Measurements from ENCODE around the gene NBPF3. TPM values are rescaled to one million over a fixed set of nuclear protein-coding genes. Genes with fewer than 3 reads are reported as not detected.
A peak's percentile ranks its signal among the peaks of the same experiment; 100 is the strongest.
"Not testable (repeated sequence)": the region's sequence is repeated elsewhere in the genome, so short reads cannot be mapped to it uniquely, and the experiment has no call there.

NBPF3 gene
- total RNA-seq, 1 donor from 2014 or later, result 19.4 TPM

- Mint-ChIP-seq H3K4me3 (ENCODE audit: low read depth) (no peak overlapping the region), H3K4me1 (ENCODE audit: low read depth) (peaks cover 5% of the 10 kb centered on the region), H3K27ac (no peak overlapping the region), H3K9me3 (ENCODE audit: low read depth) (no peaks in the 10 kb centered on the region), H3K36me3 (ENCODE audit: insufficient read depth) (peaks cover 18% of the 10 kb centered on the region), H3K27me3 (no peaks in the 10 kb centered on the region)
- no peak for TF ChIP-seq CTCF (IDR thresholded peaks at IDR 0.05; ENCODE audit: unreplicated experiment)
- DNase-seq (ENCODE audit: low spot score, unreplicated experiment), result no peak
These were observed 29.6 kb downstream of the NBPF3 start for GRCh38 chr1:21469581-21469980.

GRCh38 chr1:21472861-21473260, 32.9 kb downstream of the NBPF3 start:
- Mint-ChIP-seq H3K27ac (no peak overlapping the region), H3K4me1 (ENCODE audit: low read depth) (peaks cover 7% of the 10 kb centered on the region), H3K36me3 (ENCODE audit: insufficient read depth) (peaks cover 21% of the 10 kb centered on the region), H3K27me3 (no peaks in the 10 kb centered on the region), H3K4me3 (ENCODE audit: low read depth) (no peak overlapping the region), H3K9me3 (ENCODE audit: low read depth) (no peaks in the 10 kb centered on the region)
- DNase-seq (ENCODE audit: low spot score, unreplicated experiment), result no peak
- no peak for TF ChIP-seq CTCF (IDR thresholded peaks at IDR 0.05; ENCODE audit: unreplicated experiment)

GRCh38 chr1:21478356-21478755, 38.4 kb downstream of the NBPF3 start:
- peaks cover 4% of the 10 kb centered on the region for H3K27me3 Mint-ChIP-seq
- H3K4me3 Mint-ChIP-seq (ENCODE audit: low read depth), result no peak overlapping the region
- no peaks in the 10 kb centered on the region for H3K9me3 Mint-ChIP-seq (ENCODE audit: low read depth)
- H3K4me1 Mint-ChIP-seq (ENCODE audit: low read depth), result peaks cover 4% of the 10 kb centered on the region
- H3K36me3 Mint-ChIP-seq (ENCODE audit: insufficient read depth), result peaks cover 13% of the 10 kb centered on the region
- TF ChIP-seq CTCF (IDR thresholded peaks at IDR 0.05; ENCODE audit: unreplicated experiment), result no peak
- no peak for DNase-seq (ENCODE audit: low spot score, unreplicated experiment)
- no peak overlapping the region for H3K27ac Mint-ChIP-seq

- not testable (repeated sequence) for H3K27ac Mint-ChIP-seq; H3K4me3 Mint-ChIP-seq (ENCODE audit: low read depth); H3K4me1 Mint-ChIP-seq (ENCODE audit: low read depth); H3K27me3 Mint-ChIP-seq; H3K9me3 Mint-ChIP-seq (ENCODE audit: low read depth); DNase-seq (ENCODE audit: low spot score, unreplicated experiment); H3K36me3 Mint-ChIP-seq (ENCODE audit: insufficient read depth)
These were observed 43.9 kb downstream of the NBPF3 start for GRCh38 chr1:21483881-21484280.

GRCh38 chr1:21489146-21489545, 49.2 kb downstream of the NBPF3 start:
- Mint-ChIP-seq H3K27ac (no peak overlapping the region), H3K9me3 (ENCODE audit: low read depth) (no peaks in the 10 kb centered on the region), H3K4me3 (ENCODE audit: low read depth) (no peak overlapping the region), H3K36me3 (ENCODE audit: insufficient read depth) (no peaks in the 10 kb centered on the region), H3K27me3 (peaks cover 5% of the 10 kb centered on the region), H3K4me1 (ENCODE audit: low read depth) (no peaks in the 10 kb centered on the region)
- DNase-seq (ENCODE audit: low spot score, unreplicated experiment), result no peak
- no peak for TF ChIP-seq CTCF (IDR thresholded peaks at IDR 0.05; ENCODE audit: unreplicated experiment)

GRCh38 chr1:21490774-21491487, 51.0 kb downstream of the NBPF3 start:
- Mint-ChIP-seq H3K4me3 (ENCODE audit: low read depth) (no peak overlapping the region), H3K4me1 (ENCODE audit: low read depth) (no peaks in the 10 kb centered on the region), H3K9me3 (ENCODE audit: low read depth) (no peaks in the 10 kb centered on the region), H3K27ac (no peak overlapping the region), H3K27me3 (peaks cover 9% of the 10 kb centered on the region), H3K36me3 (ENCODE audit: insufficient read depth) (no peaks in the 10 kb centered on the region)
- peak; percentile 42 for TF ChIP-seq CTCF (IDR thresholded peaks at IDR 0.05; ENCODE audit: unreplicated experiment)
- no peak for DNase-seq (ENCODE audit: low spot score, unreplicated experiment)
